HG03045 (cell line): ENCODE data around the gene DCTN3.

ENCODE experiments used
- ATAC-seq: cut with Tn5 transposase; IDR thresholded peaks from one replicate; pipeline ENCODE4 v1.9.1; 2021; ENCODE audit warnings: mild to moderate bottlenecking, moderate library complexity; ENCODE audit not compliant: unreplicated experiment

Gene DCTN3

DNA sequence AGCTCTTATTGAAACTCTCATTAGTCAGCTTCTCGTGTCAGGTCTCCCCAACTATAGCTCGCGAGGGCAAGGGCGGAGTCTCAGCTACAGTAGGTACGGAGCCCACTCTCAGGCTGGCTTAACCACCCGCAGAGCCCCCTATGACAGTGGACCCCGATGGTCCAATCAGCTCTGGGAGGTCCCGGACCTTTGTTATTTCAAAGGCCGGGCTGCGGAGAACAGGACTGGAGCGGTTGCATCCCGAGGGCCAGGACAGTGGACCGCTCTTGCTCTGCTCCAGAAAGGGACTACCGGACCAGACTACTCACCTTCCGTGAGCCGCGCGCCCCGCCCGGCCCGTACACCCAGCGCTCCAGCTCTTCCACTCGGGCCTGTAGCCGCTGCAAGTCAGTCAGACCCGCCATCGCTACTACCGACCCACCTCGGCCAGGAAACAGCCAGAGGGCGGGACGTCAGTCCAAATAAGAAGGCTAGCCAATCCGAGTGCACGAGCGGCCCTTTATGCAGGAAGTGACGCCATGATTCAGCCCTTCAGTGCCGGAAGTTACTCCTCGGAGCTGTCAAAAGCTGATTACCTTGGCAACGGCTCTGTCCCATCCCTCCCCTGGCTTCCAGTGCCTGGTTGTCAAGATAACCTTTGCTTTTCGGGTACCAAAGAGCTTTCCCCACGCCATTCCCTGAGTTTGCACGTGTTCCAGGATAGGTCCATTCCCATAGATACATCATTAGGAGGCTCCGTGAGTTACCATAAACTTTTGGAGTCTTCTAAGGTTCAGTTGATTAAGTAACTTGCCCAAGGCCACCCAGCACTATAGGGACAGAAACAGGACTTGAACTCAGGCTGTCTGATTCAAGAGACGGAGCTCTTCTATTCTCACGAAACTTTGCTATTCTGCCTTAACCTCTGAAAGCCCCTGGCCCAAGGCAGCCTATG, at the start of gene DCTN3:
Gene DCTN3, minus strand, starts transcription at position 435 of the 934 bp plus-strand sequence. Its CDS starts 31 bp downstream, at position 404.
- ATAC-seq: peak; percentile 98

DNA sequence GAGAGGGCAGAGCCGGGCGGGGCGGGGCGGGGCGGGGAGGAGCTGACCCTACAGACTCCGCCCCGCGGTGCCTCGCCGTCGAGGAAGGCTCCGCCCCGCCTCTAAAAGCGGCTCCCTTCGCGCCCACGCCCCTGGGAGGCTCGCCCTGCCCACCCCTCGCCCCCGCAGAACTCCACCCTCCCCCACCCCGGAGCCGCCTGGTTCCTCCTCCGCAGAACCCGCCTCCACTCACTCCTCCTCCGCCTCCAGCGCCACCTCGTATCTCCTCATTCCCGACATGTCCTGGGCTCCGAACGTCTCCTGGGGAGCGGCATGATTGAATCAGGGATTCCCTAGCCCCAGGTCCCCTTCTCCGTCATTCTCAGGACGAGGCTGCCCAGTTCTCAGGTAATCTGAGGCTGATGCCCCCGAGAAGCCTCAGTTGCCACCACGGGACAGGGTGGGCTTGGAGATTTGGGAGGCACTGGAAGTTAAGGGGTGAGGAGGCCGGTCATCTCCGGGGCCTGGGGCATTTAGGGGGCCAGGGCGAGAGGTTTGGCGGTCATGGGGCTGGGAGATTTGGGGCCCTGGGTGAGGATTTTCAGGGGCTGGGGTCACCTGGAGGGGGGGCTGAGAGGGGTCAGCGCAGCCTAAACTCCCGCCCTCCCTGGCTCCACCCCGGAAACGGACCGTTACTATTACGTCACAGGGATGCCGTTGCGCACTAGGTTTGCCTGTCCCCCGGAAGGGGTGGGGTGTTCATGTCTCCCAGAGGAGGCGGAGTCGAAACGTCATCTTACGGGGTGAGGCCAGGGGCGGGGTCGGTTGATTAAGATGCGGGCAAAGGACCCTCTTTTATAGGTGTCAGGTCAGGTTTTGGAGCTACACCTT, 45.3 kb upstream of the DCTN3 start:
- peak; percentile 69 for ATAC-seq

DNA sequence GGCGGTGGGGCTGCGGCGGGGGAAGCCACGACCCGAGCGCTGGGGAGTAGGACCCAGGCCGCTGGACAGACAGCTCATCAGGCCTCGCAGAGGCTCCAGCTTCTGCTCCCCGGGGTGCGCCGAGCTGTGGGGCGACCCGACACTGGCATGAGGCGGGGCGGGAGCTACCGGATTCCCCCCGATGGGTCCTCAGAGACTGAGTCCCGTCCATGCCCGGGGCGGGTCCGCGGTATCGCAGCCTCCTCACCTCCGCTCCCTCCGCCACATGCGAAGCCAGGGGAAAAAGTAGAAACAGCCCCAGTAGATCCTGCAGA, 44.7 kb upstream of the DCTN3 start:
- peak; percentile 19 for ATAC-seq

DNA sequence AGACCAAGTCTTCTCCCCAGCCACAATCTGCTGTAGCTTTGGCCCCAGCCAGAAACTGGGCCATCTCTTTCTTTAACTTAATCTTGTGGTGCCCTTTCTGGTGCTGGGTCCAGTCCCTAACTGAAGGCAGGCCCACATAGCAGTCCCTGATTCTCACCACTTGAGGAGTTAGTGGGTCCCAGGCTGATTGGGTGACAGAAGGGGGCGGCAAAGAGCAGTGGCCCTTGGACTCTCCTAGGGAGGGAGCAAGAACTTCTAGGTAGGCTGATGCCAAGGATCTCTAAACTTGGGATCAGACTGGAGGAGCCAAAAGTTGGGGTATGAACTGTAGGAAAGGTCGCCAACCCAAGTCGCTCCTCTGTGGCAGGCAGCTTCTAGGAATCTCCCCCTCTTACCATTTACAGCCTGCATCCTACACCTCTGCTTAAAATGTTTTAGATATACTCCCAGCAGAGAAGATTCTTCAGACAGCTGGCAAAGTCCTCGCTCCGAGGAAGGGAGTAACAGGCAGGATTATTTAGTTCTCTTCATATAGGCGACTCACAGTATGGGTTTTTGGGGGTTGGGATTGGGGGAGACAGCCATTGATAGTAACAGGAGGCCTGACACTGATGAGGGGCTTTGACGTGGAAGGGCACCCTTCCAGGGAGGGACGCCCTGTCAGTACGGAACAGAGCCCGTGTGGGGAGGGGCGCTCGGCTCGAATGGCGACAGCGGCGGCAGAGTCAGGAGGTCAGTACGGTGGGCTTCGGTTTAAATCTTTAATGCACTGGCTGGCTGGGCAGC, 44.2 kb upstream of the DCTN3 start:
- peak; percentile 47 for ATAC-seq

DNA sequence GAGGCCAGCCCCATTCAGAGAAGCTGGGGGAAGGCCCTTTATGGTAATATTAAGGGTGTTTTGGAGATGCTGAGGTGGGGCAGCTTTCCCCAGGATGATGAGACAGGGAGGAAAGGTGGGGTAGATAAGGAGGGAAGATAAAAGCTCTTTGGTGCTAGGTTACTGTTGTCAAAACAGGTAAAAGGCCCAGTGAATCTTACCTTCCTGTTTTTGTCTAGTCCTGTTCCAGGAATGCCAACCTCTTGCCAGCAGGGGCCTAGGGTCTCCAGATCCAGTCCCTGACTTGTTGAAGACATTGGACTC, 43.0 kb upstream of the DCTN3 start:
- ATAC-seq: no peak

DNA sequence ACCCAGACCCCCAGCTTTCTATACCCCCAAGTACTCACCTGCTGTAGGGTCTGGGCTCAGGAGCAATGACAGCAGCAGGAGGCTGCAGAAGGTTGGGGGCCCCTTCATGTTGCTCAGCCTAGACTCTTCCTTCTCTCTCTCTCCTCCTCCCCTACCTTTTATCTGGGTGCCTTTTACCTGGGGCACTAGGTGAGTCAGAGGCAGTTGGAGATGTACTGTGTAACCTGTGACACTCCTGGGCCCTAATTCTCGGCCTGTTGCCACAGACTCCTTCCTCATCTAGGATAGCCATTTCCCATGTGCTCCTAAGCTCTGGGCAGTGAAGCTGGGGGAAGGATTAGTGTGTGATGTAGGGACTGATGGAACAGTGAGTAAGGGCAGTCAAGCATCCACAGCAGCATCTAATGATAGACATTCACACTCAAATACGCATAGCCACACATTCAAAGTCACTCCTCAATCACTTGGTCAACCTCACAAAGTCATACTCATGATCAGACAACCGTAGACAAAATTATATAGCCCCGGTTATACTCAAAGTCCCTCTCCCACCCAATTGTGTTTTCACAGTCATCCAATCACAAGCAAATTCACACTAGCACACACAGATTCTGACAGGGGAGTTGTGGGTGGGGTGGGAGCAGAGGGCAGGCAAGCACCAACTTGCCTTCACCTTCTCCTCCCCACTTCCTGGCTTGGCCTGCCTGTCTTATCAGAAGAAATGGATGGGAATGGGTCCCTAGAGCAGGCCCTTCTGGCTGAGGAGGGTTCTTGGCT, 42.4 kb upstream of the DCTN3 start, which contains the start of gene CCL27:
Gene CCL27, minus strand, starts transcription at position 132 of the 777 bp plus-strand sequence. Its CDS starts 24 bp downstream, at position 108.
- no peak for ATAC-seq

DNA sequence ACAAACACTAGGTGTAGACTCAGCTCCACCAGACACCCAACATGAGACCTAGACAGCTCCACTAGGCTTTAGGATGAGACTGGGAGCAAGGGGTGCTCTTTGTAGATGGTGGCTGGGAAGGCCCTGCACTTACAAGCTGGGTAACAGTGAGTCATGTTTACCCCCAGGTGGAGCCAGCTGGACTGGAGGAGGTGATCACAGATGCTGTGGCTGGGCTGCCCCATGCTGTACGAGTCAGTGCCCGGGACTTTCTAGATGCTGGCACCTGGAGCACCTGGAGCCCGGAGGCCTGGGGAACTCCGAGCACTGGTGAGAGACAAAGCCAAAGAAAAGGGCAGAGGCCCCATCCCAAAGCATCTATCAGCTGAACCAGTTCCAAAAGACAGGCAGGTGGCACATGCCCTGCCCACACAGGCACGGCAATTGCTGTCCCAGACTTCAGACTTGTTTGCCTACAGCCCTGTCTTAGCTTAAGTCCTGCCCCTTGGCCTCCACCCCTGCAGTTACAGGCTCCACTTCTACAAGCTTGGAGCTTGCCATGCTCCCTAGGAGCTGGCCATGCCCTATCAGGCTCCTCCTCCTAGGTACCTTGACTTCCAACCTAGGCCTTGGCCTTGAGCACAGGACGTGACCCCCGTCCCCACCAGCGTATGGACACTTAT, 39.4 kb upstream of the DCTN3 start:
- ATAC-seq: no peak

DNA sequence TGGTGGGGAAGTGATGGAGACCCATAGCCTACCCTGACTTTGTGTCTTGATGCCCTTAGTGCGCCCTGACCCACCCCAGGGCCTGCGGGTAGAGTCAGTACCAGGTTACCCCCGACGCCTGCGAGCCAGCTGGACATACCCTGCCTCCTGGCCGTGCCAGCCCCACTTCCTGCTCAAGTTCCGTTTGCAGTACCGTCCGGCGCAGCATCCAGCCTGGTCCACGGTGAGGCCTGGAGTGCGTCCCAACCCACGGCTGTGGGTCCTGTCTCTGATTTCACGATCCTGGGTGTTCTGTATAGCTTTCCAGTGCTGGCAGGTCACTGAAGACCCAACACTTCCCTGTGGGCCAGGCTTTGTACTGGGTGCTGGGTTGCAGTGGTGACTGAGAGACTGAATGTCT, 38.2 kb upstream of the DCTN3 start:
- ATAC-seq: no peak

DNA sequence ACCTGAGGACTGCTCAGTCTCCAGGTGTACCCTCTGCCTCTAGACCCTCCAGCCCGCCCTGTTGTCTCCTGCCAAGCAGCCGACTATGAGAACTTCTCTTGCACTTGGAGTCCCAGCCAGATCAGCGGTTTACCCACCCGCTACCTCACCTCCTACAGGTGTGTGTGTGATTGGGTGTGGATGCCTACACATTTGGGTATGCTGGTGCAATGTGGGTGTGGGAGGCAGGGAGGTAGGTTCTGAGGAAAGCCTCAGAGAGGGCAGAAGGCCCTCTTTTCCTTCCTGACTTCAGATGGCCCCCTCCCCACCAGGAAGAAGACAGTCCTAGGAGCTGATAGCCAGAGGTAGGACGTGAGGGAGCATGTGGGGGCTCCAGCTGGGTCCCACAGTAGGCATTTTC, 36.7 kb upstream of the DCTN3 start:
- ATAC-seq: no peak

DNA sequence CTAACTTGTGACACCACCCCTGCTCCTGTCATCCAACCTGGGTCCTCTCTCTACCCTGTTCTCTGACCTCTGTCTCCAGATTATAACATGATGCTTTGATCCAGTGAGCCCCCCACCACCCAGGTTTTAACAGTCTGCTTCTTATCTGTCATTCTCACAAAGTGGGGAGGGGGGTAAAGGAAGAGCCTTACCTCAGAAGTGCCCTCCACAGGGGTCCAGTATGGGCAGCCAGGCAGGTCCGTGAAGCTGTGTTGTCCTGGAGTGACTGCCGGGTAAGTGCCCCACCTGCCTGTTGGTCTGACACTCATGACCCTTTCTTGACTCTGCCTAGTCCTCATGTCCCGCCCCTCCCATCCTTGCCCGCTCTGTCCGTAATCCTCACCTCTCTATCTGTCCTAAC, 35.1 kb upstream of the DCTN3 start:
- ATAC-seq: no peak

DNA sequence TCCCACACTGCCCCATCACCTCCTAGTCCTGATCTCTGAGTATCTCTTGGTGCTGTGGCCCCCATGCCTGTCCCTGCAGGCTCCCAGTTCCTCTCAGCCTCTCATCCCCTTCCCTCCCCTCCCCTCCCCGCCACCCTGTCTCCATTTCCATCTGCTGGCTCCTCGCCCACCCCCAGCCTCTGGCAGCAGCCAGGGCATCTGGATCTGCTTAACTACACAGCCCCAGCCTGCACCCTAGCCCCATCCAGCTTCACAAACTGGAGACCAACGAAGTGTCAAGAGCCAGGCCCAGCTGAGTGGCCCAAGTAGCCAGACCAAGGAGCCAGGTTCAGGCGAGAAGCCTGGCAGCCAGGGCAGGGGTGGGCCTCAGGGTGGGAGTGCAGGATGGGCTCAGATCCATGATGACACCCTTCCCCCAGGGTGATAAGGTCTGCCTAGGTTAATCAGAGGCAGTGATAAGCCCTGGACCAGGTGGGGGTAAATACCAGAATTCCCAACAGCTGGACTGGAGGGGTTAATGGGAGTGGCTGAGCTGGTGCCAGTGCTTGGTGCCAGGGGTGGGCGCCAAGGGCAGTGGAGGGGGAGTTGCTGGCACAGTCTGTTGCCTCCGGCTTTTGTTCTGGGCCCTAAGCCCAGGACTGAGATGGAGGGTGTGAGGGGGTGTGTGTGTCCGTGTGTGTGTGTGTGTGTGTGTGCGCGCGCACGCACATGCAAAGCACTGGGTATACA, 34.2 kb upstream of the DCTN3 start:
- no peak for ATAC-seq

DNA sequence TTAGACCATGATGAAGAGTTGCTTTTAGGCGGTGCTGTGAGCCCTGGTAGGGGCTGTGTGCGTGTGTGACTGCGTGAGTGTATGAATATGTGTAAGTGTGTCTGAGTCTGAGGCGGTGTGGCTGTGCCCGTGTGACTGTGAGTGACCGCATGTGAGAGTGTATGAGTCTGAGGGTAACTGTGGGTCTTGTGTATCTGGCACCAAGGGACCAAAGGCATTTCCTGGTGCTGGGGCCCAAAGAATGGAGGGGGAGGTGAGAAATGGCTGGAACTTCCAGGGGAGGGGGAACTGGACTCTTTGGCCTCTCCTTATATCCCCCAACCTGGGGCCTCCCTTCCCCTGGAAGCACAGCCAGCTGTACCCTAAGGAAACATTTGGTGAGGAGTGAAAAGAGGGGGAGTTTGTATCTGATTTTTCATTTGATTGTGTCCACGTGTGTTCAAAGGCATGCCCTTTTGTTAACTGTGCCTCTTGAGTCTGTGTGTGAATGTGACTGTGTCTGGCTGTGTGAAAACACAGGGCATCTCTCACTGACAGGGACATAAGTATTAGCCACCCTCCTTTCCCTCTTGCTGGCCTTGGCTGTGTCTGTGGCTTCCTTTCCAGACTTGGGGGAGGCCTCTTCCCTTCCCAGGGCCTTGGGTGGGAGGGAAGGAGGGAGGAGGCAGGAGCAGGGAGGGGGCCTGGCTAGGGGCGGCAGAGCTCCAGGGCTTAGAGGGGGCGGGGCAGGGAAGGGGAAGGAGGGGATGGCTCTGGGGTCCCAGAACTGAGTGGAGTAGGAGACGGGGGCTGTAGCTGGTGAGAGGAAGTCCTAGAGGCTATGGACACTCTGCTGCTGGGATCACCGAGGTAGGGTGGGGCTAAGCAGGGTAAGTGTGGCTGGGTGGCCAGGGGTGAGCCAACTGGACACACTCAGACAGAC, 33.1 kb upstream of the DCTN3 start:
- no peak for ATAC-seq

DNA sequence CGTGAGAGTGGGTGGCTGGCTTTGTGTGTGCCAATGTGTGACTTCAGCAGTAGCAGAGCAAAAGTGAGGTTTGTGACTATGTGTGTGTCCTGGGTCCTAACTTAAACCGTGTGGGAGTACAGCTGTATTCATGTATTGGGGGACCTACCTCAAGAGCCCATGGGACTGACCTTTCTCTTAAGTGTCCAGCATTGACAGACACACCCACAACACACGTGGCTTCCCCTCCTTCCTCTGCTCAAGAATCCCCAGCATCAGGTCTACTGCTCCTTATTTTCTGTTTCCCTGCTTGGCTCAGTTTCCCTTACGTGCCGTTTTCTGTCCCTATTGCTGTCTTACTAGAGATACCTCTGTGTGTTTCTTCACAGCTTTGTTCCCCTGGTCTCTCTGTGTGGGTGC, 32.3 kb upstream of the DCTN3 start:
- ATAC-seq: no peak

DNA sequence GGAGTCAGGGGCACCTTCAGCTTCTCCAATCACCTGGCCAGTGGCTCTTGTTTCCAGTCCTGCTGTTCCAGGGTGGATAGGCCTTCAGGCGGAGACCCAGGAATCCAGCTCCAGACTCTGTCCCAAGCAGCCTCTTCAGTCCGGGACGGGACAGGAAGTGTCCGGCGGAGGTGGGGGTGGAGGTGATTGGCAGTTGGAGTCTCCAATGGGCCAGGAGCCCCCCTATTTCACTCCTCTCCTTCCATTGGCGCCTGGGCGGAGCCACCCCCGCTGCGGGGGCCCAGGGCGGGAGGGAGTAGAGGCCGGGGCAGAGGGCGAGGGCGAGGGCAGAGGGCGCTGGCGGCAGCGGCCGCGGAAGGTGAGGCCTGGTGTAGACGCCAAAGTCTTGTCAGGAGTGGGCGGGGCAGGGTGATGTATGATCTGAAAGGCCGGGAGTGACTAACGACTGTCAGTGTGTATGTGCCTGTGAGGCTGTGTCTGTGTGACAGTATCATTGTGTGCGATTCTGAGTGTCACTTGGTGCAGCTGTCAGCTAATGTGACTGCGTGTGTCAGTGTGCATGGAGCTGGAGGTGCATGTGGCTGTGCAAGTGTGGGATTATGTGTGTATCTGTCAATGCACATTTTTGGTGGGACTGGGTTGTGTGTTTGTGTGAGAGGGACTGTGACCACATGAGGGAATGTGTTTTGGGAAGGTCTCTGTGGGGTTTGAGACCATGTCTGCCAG, 31.7 kb upstream of the DCTN3 start, which contains the start of gene IL11RA:
Gene IL11RA, plus strand, starts transcription at position 310 of the 726 bp plus-strand sequence. CDS start 3,033 bp downstream, outside the sequence.
- ATAC-seq: no peak

DNA sequence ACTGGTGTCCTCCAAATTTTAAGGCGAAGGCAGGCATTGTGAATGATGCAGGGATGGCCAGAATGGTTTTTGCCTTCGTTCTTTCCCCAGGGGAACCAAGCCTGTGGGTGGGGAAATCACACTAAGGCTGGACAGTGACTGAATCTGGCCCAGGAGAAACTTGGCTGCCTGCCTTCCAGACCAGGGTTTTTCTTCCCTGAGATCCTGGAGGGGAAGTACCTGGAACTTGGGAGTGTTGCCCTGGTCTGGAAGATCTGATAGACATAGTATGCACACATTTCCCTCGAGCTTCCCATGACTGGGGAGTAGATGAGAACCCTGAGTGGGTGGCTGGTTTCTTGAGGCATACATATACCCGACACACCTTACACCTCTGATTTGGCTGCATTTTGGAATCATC, 31.0 kb upstream of the DCTN3 start:
- no peak for ATAC-seq

DNA sequence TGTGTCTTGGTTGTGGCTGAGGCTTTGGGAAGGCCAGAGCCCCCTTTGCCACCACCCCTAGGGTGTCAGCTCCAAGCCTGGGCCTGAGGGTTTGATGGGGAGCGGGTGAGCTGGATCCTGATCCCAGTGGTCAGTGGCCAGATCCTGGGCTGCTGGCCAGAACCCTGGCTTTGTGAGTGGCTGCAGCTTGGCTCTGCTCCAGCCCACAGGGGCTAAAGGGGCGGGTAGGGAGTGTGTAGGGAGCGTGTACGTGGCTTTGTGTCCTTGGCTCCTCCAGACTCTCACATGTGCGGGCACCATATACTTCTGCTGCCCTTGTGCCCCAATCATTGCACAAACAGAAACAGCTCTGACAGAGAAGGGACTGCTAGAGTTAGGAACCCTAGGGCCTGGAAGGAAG, 30.5 kb upstream of the DCTN3 start:
- ATAC-seq: no peak

DNA sequence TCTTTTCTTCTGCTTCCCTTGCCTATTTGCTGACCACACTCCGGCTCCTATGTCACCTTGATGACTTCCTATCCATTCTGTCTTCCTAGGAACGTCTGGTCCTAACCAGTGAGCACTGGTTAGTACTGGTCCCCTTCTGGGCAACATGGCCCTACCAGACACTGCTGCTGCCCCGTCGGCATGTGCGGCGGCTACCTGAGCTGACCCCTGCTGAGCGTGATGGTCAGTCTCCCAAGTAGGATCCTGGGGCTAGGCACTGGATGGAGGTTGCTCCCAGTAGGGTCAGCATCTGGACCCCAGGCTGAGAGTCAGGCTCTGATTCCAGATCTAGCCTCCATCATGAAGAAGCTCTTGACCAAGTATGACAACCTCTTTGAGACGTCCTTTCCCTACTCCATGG, 28.4 kb upstream of the DCTN3 start:
- ATAC-seq: no peak
